Cerebellar cortex (tissue), 1 donor: Measurements from ENCODE around the gene ZNF544.

Source experiments
- DNase-seq: peaks from one replicate; pipeline ENCODE4 v3.0.0-alpha.2; 2015; ENCODE audit warnings: low spot score

Gene ZNF544

DNA sequence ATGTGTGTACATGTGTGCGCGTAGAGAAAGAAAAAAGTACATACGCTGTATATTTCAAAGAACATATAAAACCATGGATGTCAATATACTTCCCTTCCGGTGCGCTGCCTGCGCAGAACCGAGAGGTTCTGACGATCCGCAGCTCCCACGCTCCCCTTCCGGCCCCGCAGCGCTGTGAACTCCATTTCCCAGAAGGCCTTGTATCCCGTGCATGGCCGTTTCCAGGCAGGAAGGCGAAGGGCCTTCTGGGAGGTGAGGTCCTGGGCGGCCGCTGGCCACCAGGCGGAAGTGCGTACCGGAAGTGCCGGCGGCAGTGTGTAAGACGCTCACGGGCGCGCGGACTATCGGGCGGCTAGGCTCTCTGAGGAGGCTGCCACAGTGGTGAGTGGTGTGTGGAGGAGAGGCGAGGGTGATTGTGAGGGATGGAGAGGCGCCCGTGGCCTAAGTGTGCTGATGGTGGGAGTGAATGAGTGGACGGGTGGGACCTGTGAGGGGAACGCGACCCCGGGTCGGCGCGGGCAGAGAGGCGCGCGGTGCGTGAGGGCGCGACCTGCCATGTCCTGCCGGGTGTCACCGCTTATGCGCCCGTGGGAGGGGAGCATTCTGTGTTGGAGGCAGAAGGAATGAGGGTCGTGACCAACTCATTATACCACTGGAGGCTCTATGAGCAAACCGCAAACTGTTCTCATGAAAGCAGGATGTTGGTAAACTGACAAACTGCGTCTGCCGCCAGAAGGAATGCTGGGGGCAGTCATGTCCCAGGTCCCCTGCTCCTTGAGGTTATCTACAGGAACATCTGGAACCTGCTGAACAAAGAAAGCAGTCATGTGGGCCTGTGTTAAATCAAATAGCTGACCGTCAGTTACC, 76.6 kb downstream of the ZNF544 start, which contains the start of gene ERVK3-1:
Gene ERVK3-1, plus strand, starts transcription at position 313 of the 867 bp plus-strand sequence. CDS start 6,792 bp downstream, outside the sequence.
- DNase-seq, result peak; percentile 99

DNA sequence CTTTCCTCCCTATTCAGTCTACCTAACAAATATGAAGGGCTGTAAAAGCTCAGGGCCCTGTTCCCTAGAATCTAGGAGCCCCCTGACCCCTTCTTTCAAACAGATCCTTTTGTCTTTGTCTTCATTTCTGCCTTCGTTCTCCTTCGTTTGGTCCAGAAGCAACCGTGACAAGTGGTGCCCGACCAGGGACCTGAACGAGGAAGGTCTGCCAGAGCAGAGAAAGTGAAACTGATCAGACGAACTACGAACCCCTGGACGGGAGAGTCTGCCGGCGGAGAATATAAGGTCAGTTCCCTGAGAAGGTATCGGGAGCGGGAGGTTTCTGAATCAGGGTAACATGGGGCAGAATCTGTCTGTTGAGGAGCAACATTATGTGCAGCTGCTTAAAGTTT, 77.2 kb downstream of the ZNF544 start:
- DNase-seq, result no peak

DNA sequence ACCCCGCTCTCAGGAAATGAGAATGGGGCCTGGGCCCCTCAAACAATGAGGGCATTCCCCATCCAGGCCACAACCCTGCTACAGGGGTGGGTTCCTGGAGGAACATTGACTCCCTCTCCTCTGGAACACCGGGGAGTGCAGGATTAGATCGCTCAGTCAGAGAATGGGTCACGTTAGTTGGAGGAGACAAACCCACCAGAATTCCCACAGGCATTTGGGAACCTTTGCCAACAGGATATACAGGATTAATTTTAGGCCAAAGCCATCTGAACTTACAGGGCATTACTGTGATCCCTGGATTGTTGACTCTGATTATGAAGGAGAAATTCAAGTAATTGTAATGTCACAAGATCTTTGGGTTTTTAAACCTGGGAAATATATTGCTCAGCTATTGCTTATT, 79.0 kb downstream of the ZNF544 start:
- no peak for DNase-seq

DNA sequence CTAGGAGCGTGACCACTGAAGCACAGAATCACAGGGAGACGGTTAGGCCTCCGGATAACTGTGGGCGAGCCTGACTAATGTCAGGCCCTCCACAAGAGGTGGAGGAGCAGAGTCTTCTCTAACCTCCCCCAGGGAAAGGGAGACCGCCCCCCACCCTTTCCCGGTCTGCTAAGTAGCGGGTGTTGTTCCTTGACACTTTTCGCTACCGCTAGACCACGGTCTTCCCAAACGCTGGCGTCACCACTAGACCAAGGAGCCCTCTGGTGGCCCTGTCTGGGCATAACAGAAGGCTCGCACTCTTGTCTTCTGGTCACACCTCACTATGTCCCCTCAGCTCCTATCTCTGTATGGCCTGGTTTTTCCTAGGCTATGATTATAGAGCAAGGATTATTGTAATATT, 82.0 kb downstream of the ZNF544 start:
- DNase-seq, result peak; percentile 58

DNA sequence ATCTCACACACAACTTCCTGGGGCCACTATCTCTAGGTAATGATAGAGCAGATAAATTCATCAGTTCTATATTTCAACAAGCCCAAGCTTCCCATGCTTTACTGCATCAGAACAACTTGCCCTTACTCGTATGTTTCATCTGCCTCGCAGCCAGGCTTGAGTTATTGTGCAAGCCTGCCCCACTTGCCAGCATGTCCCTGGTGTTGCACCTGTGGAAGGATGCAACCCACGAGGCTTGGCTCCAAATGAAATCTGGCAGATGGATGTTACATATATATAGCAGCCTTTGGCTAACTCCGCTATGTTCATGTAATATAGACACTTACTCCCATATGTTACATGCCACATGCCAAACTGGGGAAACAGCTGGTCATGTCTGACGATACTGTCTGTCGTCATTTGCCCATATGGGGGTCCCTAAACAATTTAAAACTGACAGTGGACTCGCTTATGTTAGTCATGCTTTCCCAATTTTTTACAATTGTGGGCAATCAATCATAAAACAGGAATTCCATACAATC, 82.7 kb downstream of the ZNF544 start:
- DNase-seq, result no peak
